ENCODE data around the gene PIP4K2A.

PIP4K2A gene

GRCh38 chr10:22649390-22649841, 65.0 kb downstream of the PIP4K2A start:
- DNase-seq (ENCODE audit: low read depth) = no peak
- no peak overlapping the region for H3K4me3 ChIP-seq (ENCODE audit: low read depth, low read length)
- TF ChIP-seq CTCF (IDR thresholded peaks at IDR 0.05; ENCODE audit: low read depth, low read length, missing control alignments) = no peak
- in situ Hi-C loops (cut with HindIII; ENCODE audit: low sequenced_read_pairs) = no loop called here

- in situ Hi-C loops (cut with HindIII; ENCODE audit: low sequenced_read_pairs) = no loop called here
- no peak overlapping the region for H3K4me3 ChIP-seq (ENCODE audit: low read depth, low read length)
- TF ChIP-seq CTCF (IDR thresholded peaks at IDR 0.05; ENCODE audit: low read depth, low read length, missing control alignments) = no peak
- peak; percentile 74 for DNase-seq (ENCODE audit: low read depth)
Measured at GRCh38 chr10:22648547-22648961, 65.8 kb downstream of the PIP4K2A start.

- no peak for TF ChIP-seq CTCF (IDR thresholded peaks at IDR 0.05; ENCODE audit: low read depth, low read length, missing control alignments)
- H3K4me3 ChIP-seq (ENCODE audit: low read depth, low read length) = no peak overlapping the region
- no peak for DNase-seq (ENCODE audit: low read depth)
- in situ Hi-C loops (cut with HindIII; ENCODE audit: low sequenced_read_pairs) = no loop called here
Measured at GRCh38 chr10:22647244-22647643, 67.1 kb downstream of the PIP4K2A start.

- TF ChIP-seq CTCF (IDR thresholded peaks at IDR 0.05; ENCODE audit: low read depth, low read length, missing control alignments) = no peak
- no peak for DNase-seq (ENCODE audit: low read depth)
- no peak overlapping the region for H3K4me3 ChIP-seq (ENCODE audit: low read depth, low read length)
- in situ Hi-C loops (cut with HindIII; ENCODE audit: low sequenced_read_pairs) = no loop called here
Measured at GRCh38 chr10:22646388-22646853, 68.0 kb downstream of the PIP4K2A start.

- DNase-seq (ENCODE audit: low read depth) = no peak
- in situ Hi-C loops (cut with HindIII; ENCODE audit: low sequenced_read_pairs) = no loop called here
- no peak overlapping the region for H3K4me3 ChIP-seq (ENCODE audit: low read depth, low read length)
- no peak for TF ChIP-seq CTCF (IDR thresholded peaks at IDR 0.05; ENCODE audit: low read depth, low read length, missing control alignments)
Measured at GRCh38 chr10:22644222-22644621, 70.2 kb downstream of the PIP4K2A start.

GRCh38 chr10:22643775-22644174, 70.6 kb downstream of the PIP4K2A start:
- H3K4me3 ChIP-seq (ENCODE audit: low read depth, low read length) = no peak overlapping the region
- no peak for TF ChIP-seq CTCF (IDR thresholded peaks at IDR 0.05; ENCODE audit: low read depth, low read length, missing control alignments)
- in situ Hi-C loops (cut with HindIII; ENCODE audit: low sequenced_read_pairs) = no loop called here
- no peak for DNase-seq (ENCODE audit: low read depth)

GRCh38 chr10:22643116-22643515, 71.3 kb downstream of the PIP4K2A start:
- no peak for TF ChIP-seq CTCF (IDR thresholded peaks at IDR 0.05; ENCODE audit: low read depth, low read length, missing control alignments)
- DNase-seq (ENCODE audit: low read depth) = no peak
- no peak overlapping the region for H3K4me3 ChIP-seq (ENCODE audit: low read depth, low read length)
- in situ Hi-C loops (cut with HindIII; ENCODE audit: low sequenced_read_pairs) = no loop called here
